Kidney (tissue), 14 donors: ENCODE results near the gene RHOC. TPM values are rescaled to one million over a fixed set of nuclear protein-coding genes. Genes with fewer than 3 reads are reported as not detected.

ENCODE experiments used
- DNase-seq, 5 donors: peaks; one replicate each; pipeline ENCODE4 v3.0.0-alpha.2; 2013 to 2020
- FAIRE-seq: peaks from 2 replicates; lab custom pipeline; 2012; peaks lifted over from hg19 to GRCh38; lab: Jason Lieb, UNC
- H3K27ac ChIP-seq, 2 donors: one replicate each; pipeline ENCODE4 v1.7.0; 2013; ENCODE audit warnings: low read depth in 2 of 2, low read length in 2 of 2, inconsistent platforms in 1 of 2
- H3K27me3 ChIP-seq: one replicate; pipeline ENCODE4 v1.7.1; 2013; ENCODE audit warnings: low read length, inconsistent platforms; ENCODE audit not compliant: control insufficient read depth, insufficient read depth
- H3K36me3 ChIP-seq, 3 donors: one replicate each; pipeline versions ENCODE4 v1.7.0 to v1.7.1; 2013; ENCODE audit warnings: low read length in 3 of 3, control low read depth in 1 of 3, inconsistent platforms in 1 of 3; ENCODE audit not compliant: insufficient read depth in 3 of 3, control insufficient read depth in 2 of 3
- H3K4me1 ChIP-seq, 3 donors: one replicate each; pipeline versions ENCODE4 v1.7.0 to v1.7.1; 2013; ENCODE audit warnings: low read length in 3 of 3, inconsistent platforms in 1 of 3, low read depth in 1 of 3; ENCODE audit not compliant: control insufficient read depth in 2 of 3, insufficient read depth in 2 of 3
- H3K4me3 ChIP-seq, 3 donors: one replicate each; pipeline versions ENCODE4 v1.7.0 to v1.8.1; 2013; ENCODE audit warnings: low read length in 3 of 3, control low read depth in 1 of 3, inconsistent platforms in 1 of 3
- H3K9ac ChIP-seq, 3 donors: one replicate each; pipeline versions ENCODE4 v1.7.0 to v1.7.1; 2013; ENCODE audit warnings: low read length in 3 of 3, control low read depth in 1 of 3, inconsistent platforms in 1 of 3
- H3K9me3 ChIP-seq, 3 donors: one replicate each; pipeline versions ENCODE4 v1.7.0 to v1.7.1; 2013; ENCODE audit warnings: low read length in 3 of 3, control low read depth in 1 of 3, inconsistent platforms in 1 of 3; ENCODE audit not compliant: control insufficient read depth in 2 of 3, insufficient read depth in 1 of 3
- intact Hi-C: fragments of 100-400 bp; cut with DNase I; formaldehyde crosslinking; loops from one replicate; pipeline ENCODE4 v1.11.1; 2022
- polyA plus RNA-seq: library from polyadenylated mRNA; stranded (reverse); fragments of 350-450 nt; fragmentation: Illumina TruSeq; extraction: RNeasy Lipid Tissue Mini Kit (QIAGEN cat#74804); gene quantifications from one replicate; pipeline ENCODE4 v1.2.3, GENCODE V29; 2014; ENCODE audit warnings: low read depth, low replicate concordance; ENCODE audit not compliant: insufficient read depth
- total RNA-seq: library from RNA; stranded (reverse); fragmentation: NEBNext Ultra II Directional; extraction: Animal tissue kit (Norgen Biotek cat#: 25700); gene quantifications from one replicate; pipeline ENCODE4 v1.2.1, GENCODE V29; 2021
- TF ChIP-seq, protein P1 (sequence below): IDR thresholded peaks from 3 replicates; pipeline ENCODE4 v1.5.1; 2012; ENCODE audit warnings: mild to moderate bottlenecking, moderate library complexity, borderline replicate concordance; ENCODE audit not compliant: insufficient read depth; ENCODE audit errors: extremely low read depth
- donor health status: control.
- donor health status: control.
- donor health status: control.
- donor health status: control.
- donor health status: control.
- donor health status: DM: yes; HTN: yes; CAD: no.
- donor health status: Normal renal cell carcinoma (clear cell type).

RHOC gene
- total and polyA plus RNA-seq, 2 donors from 2014 or later, result 270 to 501 TPM

DNA sequence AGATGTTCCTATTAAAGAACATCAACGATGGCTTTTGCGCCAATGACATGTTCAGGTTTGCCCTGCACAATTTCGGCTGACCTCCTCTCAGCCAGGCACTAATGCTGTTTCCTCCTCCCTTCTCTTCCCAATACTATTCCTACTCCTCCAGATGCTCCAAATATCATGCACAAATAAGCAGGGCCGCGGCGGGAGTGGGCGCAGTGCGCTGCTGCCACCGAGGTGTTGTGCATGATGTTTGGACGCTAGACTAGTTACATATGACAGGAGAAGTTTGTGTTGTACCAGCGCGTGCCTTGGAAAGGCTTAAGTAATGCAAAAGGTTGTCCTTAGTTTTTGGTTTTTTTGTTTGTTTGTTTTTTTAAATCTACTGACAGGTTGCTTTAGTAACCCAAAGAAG is 41.5 kb upstream of the RHOC start:
- no peaks in the 10 kb centered on the region for H3K9me3 ChIP-seq
- intact Hi-C loops, result no loop called here
- TF ChIP-seq, protein P1, sequence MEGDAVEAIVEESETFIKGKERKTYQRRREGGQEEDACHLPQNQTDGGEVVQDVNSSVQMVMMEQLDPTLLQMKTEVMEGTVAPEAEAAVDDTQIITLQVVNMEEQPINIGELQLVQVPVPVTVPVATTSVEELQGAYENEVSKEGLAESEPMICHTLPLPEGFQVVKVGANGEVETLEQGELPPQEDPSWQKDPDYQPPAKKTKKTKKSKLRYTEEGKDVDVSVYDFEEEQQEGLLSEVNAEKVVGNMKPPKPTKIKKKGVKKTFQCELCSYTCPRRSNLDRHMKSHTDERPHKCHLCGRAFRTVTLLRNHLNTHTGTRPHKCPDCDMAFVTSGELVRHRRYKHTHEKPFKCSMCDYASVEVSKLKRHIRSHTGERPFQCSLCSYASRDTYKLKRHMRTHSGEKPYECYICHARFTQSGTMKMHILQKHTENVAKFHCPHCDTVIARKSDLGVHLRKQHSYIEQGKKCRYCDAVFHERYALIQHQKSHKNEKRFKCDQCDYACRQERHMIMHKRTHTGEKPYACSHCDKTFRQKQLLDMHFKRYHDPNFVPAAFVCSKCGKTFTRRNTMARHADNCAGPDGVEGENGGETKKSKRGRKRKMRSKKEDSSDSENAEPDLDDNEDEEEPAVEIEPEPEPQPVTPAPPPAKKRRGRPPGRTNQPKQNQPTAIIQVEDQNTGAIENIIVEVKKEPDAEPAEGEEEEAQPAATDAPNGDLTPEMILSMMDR, result no peak
- FAIRE-seq (no peak), DNase-seq (no peak)
- peaks cover 8% of the 10 kb centered on the region for H3K27me3 ChIP-seq
- no peak overlapping the region for H3K27ac ChIP-seq
- no peak overlapping the region for H3K4me3 ChIP-seq
- H3K36me3 ChIP-seq, result no peaks in the 10 kb centered on the region
- no peak overlapping the region for H3K9ac ChIP-seq
- H3K4me1 ChIP-seq, result no peaks in the 10 kb centered on the region

DNA sequence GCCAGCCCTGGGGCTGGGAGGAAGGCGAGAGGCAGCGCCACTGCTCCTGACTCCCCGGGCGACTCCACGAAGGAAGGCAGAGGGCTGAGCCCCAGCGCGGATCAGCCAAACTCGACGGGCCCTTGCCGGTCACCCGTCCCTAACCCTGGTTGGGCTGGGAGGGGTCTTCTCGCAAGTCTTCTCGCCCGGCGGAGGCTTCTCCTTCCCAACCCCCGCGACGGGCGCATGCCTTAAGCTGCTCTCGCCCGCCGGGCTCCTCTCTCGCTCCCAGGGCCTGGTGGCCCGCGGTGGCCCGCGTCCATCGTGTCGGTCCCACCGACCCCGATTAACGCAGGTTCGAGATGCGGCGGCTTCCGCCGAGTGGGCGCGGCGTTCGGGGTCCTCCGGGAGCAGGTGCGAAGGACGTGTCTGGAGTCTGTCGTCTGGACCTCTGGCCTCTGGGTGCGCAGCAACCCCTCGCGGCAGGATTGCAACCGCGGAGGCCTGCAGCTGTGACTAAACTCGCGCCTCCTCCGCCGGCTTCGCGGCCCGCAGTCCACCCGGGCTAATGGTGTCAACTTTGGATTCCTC is 37.2 kb upstream of the RHOC start:
- no peak for FAIRE-seq

GRCh38 chr1:112743174-112744008 is 36.5 kb upstream of the RHOC start:
- DNase-seq (peak in 3 of 5 donors; percentile 20 to 42 (median 33)), FAIRE-seq (no peak)
- H3K27ac ChIP-seq, result no peak overlapping the region
- intact Hi-C loops, result no loop called here
- H3K4me1 ChIP-seq, result no peaks in the 10 kb centered on the region
- no peak overlapping the region for H3K4me3 ChIP-seq
- TF ChIP-seq, protein P1, result no peak
- H3K27me3 ChIP-seq, result peaks cover 8% of the 10 kb centered on the region
- no peaks in the 10 kb centered on the region for H3K9me3 ChIP-seq
- H3K9ac ChIP-seq, result no peak overlapping the region
- H3K36me3 ChIP-seq, result no peaks in the 10 kb centered on the region

More for the DNA sequence above, 37.2 kb upstream of the RHOC start:
- no peak overlapping the region for H3K9ac ChIP-seq
- H3K27me3 ChIP-seq, result peaks cover 8% of the 10 kb centered on the region
- DNase-seq, result peak; percentile 62 to 73 (median 70)
- H3K4me3 ChIP-seq, result no peak overlapping the region
- H3K4me1 ChIP-seq, result no peaks in the 10 kb centered on the region
- H3K9me3 ChIP-seq, result no peaks in the 10 kb centered on the region
- H3K27ac ChIP-seq, result no peak overlapping the region
- H3K36me3 ChIP-seq, result no peaks in the 10 kb centered on the region
- intact Hi-C loops, result no loop called here
- TF ChIP-seq, protein P1, result peak; percentile 21
